PC-9 (cell line): ENCODE results near the gene NKAIN2. TPM values are rescaled to one million over a fixed set of nuclear protein-coding genes. Genes with fewer than 3 reads are reported as not detected.
"Not testable (repeated sequence)": the region's sequence is repeated elsewhere in the genome, so short reads cannot be mapped to it uniquely, and the experiment has no call there.

Source experiments
- BruUV-seq: library from RNA; stranded (reverse); fragments of 400-500 nt; replicated peaks from 2 replicates; lab custom pipeline; 2021; lab: Mats Ljungman, UMichigan
- CTCF ChIA-PET: fragments of 300-600 bp; sonication (Branson Sonifier 250); formaldehyde crosslinking; loops from one replicate; lab custom pipeline; 2022; ENCODE audit warnings: antibody characterized with exemption; lab: Charles Lee
- POLR2A ChIA-PET: fragments of 300-600 bp; sonication (Branson Sonifier 250); formaldehyde crosslinking; loops from one replicate; lab custom pipeline; 2022; ENCODE audit warnings: antibody characterized with exemption; ENCODE audit not compliant: unreplicated experiment; lab: Charles Lee
- DNase-seq, 2 experiments: peaks; one replicate each; pipeline versions ENCODE4 v3.0.0 to v3.0.0-alpha.2; 2015 to 2022; ENCODE audit warnings: mixed read lengths in 1 of 2
- H2AFZ ChIP-seq: fragments of 200-600 bp; sonication (generic); 2 replicates; pipeline ENCODE4 v1.8.1; 2017; ENCODE audit warnings: antibody characterized with exemption
- H3F3A ChIP-seq: fragments of 200-600 bp; sonication (generic); 2 replicates; pipeline ENCODE4 v1.8.1; 2017; ENCODE audit warnings: antibody characterized with exemption, mild to moderate bottlenecking, low read depth; ENCODE audit not compliant: insufficient read depth
- H3K27ac ChIP-seq: fragments of 200-600 bp; sonication (generic); 2 replicates; pipeline ENCODE4 v1.6.1; 2016; ENCODE audit warnings: mixed run types
- H3K27me3 ChIP-seq: fragments of 200-600 bp; sonication (generic); 2 replicates; pipeline ENCODE4 v1.6.1; 2016; ENCODE audit warnings: low read depth, mixed run types; ENCODE audit not compliant: insufficient read depth
- H3K36me3 ChIP-seq: fragments of 200-600 bp; sonication (generic); 2 replicates; pipeline ENCODE4 v1.6.1; 2016; ENCODE audit warnings: low read depth, mixed run types
- H3K4me1 ChIP-seq: fragments of 200-600 bp; sonication (generic); replicated peaks from 2 replicates; pipeline ENCODE4 v1.6.1; 2016; ENCODE audit warnings: mixed run types; ENCODE audit not compliant: insufficient read depth
- H3K4me2 ChIP-seq: fragments of 200-600 bp; sonication (generic); 2 replicates; pipeline ENCODE4 v1.6.1; 2017; ENCODE audit warnings: mixed run types
- H3K4me3 ChIP-seq: fragments of 200-600 bp; sonication (generic); 2 replicates; pipeline ENCODE4 v1.6.1; 2016; ENCODE audit warnings: mixed run types
- H3K79me2 ChIP-seq: fragments of 200-600 bp; sonication (generic); 2 replicates; pipeline ENCODE4 v1.6.1; 2017; ENCODE audit warnings: low read depth, mixed run types
- H3K9me2 ChIP-seq: fragments of 200-600 bp; sonication (generic); 2 replicates; pipeline ENCODE4 v1.8.1; 2017; ENCODE audit warnings: mild to moderate bottlenecking; ENCODE audit not compliant: insufficient read depth
- H3K9me3 ChIP-seq: fragments of 200-600 bp; sonication (generic); 2 replicates; pipeline ENCODE4 v1.8.1; 2016; ENCODE audit warnings: low read depth; ENCODE audit not compliant: insufficient read depth
- H4K20me1 ChIP-seq: fragments of 200-600 bp; sonication (generic); 2 replicates; pipeline ENCODE4 v1.8.1; 2017; ENCODE audit not compliant: insufficient read depth
- EZH2 ChIP-seq: fragments of 200-600 bp; sonication (generic); IDR thresholded peaks from 2 replicates; pipeline ENCODE4 v1.8.0; 2017; ENCODE audit warnings: antibody characterized with exemption, low read depth
- intact Hi-C: fragments of 100-400 bp; cut with micrococcal nuclease; formaldehyde crosslinking; loops from one replicate; pipeline ENCODE4 v1.10.0; 2022; ENCODE audit not compliant: unreplicated experiment
- total RNA-seq: library from RNA; stranded (reverse); gene quantifications from 2 replicates; pipeline ENCODE4 v1.2.3, GENCODE V29; 2021
- TF ChIP-seq, protein P1 (sequence below): fragments of 200-600 bp; sonication (generic); conservative IDR thresholded peaks from 2 replicates; pipeline ENCODE4 v1.6.1; 2017; ENCODE audit warnings: mixed run types, antibody characterized with exemption, mild to moderate bottlenecking, moderate library complexity

The NKAIN2 gene
- total RNA-seq, 1 experiment from 2014 or later = not detected

DNA sequence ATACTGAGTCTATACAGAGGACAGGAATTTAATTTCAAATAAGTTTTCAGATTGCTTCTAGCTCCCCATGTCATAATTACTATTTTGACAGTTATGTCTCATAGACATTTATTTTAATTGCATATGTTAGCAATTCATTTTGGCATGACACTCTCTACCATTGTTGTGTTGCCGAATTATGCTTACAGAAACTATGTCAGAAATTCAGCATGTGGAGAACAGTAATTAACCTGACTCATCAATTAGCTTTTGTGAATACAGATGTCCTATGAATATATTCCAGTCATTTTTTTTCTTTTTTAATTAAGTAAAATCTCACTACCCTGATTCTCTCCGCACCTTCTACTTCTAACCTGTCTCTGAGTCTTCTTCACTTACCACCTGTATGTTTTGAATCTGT lies 105.1 kb downstream of the NKAIN2 start:
- no peaks in the 10 kb centered on the region for H3F3A ChIP-seq
- H3K36me3 ChIP-seq = no peaks in the 10 kb centered on the region
- ChIA-PET CTCF (no interaction called here), POLR2A (no interaction called here)
- H3K9me2 ChIP-seq = no peaks in the 10 kb centered on the region
- no peaks in the 10 kb centered on the region for H3K9me3 ChIP-seq
- no peaks in the 10 kb centered on the region for H3K4me1 ChIP-seq
- intact Hi-C loops = no loop called here
- H4K20me1 ChIP-seq = no peaks in the 10 kb centered on the region
- H3K27me3 ChIP-seq = no peaks in the 10 kb centered on the region
- H2AFZ ChIP-seq = no peak overlapping the region
- H3K4me3 ChIP-seq = no peak overlapping the region
- no peak for DNase-seq
- no peak overlapping the region for H3K27ac ChIP-seq
- H3K79me2 ChIP-seq = no peaks in the 10 kb centered on the region
- TF ChIP-seq, protein P1, sequence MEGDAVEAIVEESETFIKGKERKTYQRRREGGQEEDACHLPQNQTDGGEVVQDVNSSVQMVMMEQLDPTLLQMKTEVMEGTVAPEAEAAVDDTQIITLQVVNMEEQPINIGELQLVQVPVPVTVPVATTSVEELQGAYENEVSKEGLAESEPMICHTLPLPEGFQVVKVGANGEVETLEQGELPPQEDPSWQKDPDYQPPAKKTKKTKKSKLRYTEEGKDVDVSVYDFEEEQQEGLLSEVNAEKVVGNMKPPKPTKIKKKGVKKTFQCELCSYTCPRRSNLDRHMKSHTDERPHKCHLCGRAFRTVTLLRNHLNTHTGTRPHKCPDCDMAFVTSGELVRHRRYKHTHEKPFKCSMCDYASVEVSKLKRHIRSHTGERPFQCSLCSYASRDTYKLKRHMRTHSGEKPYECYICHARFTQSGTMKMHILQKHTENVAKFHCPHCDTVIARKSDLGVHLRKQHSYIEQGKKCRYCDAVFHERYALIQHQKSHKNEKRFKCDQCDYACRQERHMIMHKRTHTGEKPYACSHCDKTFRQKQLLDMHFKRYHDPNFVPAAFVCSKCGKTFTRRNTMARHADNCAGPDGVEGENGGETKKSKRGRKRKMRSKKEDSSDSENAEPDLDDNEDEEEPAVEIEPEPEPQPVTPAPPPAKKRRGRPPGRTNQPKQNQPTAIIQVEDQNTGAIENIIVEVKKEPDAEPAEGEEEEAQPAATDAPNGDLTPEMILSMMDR = no peak
- TF ChIP-seq EZH2 = no peak
- BruUV-seq = no TSS peak
- no peak overlapping the region for H3K4me2 ChIP-seq

DNA sequence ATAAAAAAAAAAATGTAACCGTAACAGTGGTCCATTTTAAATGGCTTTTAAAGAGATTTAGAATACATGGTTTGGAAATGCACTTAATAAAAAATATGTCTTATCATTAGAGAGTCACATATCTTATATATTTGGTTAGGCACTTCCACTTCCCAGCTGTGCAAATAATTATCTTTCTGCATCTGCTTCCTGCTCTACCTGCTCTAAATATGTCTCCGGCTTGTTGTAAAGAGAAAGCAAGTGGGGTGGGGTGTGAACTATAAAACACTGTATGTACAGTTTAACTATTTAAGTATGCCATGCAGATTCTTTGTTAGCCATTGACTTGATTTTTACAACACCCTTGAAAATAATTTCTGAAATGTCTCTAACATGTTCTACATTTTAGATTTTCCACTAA lies 106.3 kb downstream of the NKAIN2 start:
- Histone ChIP-seq H4K20me1 (no peaks in the 10 kb centered on the region), H3K4me3 (no peak overlapping the region), H2AFZ (no peak overlapping the region), H3K27me3 (no peaks in the 10 kb centered on the region), H3K36me3 (no peaks in the 10 kb centered on the region), H3K27ac (no peak overlapping the region), H3K4me2 (no peak overlapping the region), H3K9me2 (no peaks in the 10 kb centered on the region), H3K79me2 (no peaks in the 10 kb centered on the region), H3K4me1 (no peaks in the 10 kb centered on the region), H3K9me3 (no peaks in the 10 kb centered on the region), H3F3A (no peaks in the 10 kb centered on the region)
- ChIA-PET CTCF (no interaction called here), POLR2A (no interaction called here)
- TF ChIP-seq, protein P1 = no peak
- TF ChIP-seq EZH2 = no peak
- DNase-seq = no peak
- intact Hi-C loops = no loop called here
- no TSS peak for BruUV-seq

DNA sequence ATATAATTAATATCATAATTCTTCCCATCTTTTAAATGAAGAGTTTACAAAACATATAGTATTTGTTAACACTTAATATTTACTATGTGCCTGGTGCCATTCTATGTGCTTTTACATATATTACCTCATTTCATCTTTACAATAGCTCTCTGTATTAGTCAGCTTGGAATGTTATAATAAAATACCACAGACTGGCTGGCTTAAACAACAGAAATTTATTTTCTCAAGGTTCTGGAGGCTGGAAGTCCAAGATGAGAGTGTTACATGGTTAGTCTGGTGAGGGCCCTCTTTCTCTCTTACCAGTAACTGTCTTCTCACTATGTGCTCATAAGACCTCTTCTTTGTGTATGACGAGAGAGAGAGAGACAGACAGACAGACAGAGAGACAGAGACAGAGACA lies 110.2 kb downstream of the NKAIN2 start:
- Histone ChIP-seq H3F3A (no peaks in the 10 kb centered on the region), H3K4me2 (no peak overlapping the region), H3K27me3 (no peaks in the 10 kb centered on the region), H3K9me2 (no peaks in the 10 kb centered on the region), H3K79me2 (no peaks in the 10 kb centered on the region), H4K20me1 (no peaks in the 10 kb centered on the region), H3K36me3 (no peaks in the 10 kb centered on the region), H3K4me1 (no peaks in the 10 kb centered on the region), H3K9me3 (no peaks in the 10 kb centered on the region), H3K4me3 (no peak overlapping the region), H3K27ac (no peak overlapping the region), H2AFZ (no peak overlapping the region)
- DNase-seq = no peak
- TF ChIP-seq EZH2 = no peak
- TF ChIP-seq, protein P1 = no peak
- ChIA-PET POLR2A (no interaction called here), CTCF (no interaction called here)
- intact Hi-C loops = no loop called here
- BruUV-seq = no TSS peak

DNA sequence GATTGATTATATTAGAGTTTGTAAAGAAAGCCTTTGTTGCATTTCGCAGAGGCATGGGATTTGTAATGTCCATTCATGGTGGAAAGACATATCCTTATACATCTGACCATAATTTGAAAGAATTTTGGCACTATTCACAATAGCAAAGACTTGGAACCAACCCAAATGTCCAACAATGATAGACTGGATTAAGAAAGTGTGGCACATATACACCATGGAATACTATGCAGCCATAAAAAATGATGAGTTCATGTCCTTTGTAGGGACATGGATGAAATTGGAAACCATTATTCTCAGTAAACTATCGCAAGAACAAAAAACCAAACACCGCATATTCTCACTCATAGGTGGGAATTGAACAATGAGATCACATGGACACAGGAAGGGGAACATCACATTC lies 119.7 kb downstream of the NKAIN2 start:
- H2AFZ ChIP-seq, H3K79me2 ChIP-seq, H3K27ac ChIP-seq, POLR2A ChIA-PET, CTCF ChIA-PET, H3K36me3 ChIP-seq, H4K20me1 ChIP-seq, H3K4me1 ChIP-seq, H3K4me2 ChIP-seq, H3K9me3 ChIP-seq, BruUV-seq, H3F3A ChIP-seq, DNase-seq, H3K9me2 ChIP-seq, intact Hi-C loops, H3K4me3 ChIP-seq, H3K27me3 ChIP-seq: not testable (repeated sequence)
